GM21529 (cell line): Measurements from ENCODE around the gene TMEM59.
"Not testable (repeated sequence)": the region's sequence is repeated elsewhere in the genome, so short reads cannot be mapped to it uniquely, and the experiment has no call there.

Experiments used
- ATAC-seq: cut with Tn5 transposase; IDR thresholded peaks from one replicate; pipeline ENCODE4 v1.9.1; 2021; ENCODE audit not compliant: unreplicated experiment

Gene TMEM59, protein sequence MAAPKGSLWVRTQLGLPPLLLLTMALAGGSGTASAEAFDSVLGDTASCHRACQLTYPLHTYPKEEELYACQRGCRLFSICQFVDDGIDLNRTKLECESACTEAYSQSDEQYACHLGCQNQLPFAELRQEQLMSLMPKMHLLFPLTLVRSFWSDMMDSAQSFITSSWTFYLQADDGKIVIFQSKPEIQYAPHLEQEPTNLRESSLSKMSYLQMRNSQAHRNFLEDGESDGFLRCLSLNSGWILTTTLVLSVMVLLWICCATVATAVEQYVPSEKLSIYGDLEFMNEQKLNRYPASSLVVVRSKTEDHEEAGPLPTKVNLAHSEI

DNA sequence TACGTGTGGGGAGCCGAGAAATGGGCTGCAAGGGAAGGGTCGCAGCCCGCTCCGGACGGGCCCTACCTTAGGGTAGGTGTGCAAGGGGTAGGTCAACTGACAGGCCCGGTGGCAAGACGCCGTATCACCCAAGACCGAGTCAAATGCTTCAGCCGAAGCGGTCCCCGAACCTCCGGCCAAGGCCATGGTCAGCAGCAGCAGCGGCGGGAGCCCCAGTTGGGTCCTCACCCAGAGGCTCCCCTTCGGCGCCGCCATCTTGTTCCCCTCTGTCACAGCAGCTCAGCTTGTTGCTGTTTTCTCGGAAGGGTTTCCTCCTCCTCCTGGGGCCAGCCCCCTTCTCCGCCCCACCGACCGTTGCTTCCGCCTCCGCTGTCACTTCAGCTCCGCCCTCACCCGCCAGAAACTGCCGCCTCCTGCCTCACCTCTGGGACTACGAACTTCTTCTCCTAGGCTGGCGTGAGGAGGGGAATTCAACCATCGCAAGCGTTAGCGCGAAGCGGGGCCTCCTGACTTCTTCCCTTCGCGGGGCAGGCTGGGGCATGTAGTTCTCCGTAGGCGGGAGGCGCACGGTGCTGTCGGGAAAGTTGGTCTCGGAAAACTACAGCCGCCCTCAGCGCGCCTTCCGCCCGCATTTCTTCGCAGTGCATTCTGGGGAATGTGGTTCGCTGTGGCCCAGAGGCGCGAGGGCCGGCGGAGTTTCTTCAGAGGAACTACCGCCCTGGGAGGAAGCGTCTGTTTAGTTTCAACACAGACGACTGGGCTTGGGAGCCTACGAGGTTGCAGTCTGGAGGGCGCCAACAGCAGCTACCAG is at the start of gene TMEM59, which contains the start of gene TCEANC2:
Gene TMEM59, minus strand, starts transcription at position 271 of the 811 bp plus-strand sequence. Its CDS starts 16 bp downstream, at position 255.
Gene TCEANC2, plus strand, starts transcription at position 675 of the 811 bp plus-strand sequence. CDS start 815 bp downstream, outside the sequence.
- peak; percentile 92 for ATAC-seq

DNA sequence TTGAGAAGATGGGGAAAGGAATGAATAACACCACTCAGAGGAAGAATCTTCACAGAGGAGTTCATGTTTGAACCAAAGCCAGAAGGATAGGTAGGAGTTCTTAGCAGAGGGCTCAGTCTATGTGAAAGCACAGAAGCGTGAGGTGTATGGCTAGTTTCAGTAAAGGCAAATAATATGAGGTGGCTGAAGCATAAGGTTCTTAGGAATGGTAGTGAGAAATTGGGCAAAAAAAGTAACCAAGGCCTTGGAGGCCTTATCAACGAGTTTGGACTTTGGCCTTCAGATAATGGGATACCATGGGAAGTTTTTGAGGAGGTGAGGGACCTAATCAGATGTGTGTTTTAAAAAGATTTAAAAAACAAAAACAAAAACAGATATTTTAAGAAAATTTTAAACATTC is 47.5 kb upstream of the TMEM59 start:
- ATAC-seq = no peak

DNA sequence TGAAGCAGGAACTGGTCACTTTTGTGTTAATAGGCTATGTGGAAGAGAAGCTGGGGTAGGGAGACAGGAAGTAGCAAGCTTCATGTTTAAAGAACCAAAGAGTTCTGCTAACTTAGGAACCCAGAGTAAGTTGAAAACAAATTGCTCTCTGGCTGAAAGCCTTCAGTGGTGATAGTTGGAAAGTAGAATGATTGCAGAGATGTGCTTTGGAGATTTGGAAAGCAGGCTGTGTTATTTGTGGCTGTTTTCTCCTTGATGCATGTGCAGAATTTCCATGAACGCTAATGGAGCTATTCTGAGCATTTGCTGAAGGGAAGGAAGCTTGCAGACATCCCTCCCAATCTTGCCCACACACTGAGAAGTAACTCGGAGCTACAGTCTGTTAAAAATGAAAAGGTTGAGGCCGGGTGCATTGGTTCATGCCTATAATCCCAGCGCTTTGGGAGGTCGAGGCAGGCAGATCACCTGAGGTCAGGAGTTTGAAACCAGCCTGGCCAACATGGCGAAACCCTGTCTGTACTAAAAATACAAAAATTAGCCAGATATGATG is 46.1 kb upstream of the TMEM59 start:
- ATAC-seq = no peak

DNA sequence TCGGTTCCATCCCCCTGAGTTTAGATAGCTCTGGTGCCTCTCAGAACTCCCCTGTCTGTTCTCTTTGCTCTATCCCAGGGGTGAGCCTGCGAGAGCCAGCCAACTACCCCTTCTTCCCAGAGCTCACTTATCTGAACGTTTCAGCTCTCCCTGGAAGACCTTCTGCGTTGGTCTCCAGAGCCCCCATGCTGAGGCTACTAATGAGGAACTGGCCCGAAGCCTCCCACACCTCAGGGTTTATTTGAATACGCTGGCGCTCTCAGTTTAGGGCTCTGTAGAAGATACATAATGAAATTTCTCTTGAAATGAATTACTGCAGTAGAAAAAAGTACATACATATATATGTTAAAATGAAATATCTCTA is 43.9 kb upstream of the TMEM59 start:
- no peak for ATAC-seq

DNA sequence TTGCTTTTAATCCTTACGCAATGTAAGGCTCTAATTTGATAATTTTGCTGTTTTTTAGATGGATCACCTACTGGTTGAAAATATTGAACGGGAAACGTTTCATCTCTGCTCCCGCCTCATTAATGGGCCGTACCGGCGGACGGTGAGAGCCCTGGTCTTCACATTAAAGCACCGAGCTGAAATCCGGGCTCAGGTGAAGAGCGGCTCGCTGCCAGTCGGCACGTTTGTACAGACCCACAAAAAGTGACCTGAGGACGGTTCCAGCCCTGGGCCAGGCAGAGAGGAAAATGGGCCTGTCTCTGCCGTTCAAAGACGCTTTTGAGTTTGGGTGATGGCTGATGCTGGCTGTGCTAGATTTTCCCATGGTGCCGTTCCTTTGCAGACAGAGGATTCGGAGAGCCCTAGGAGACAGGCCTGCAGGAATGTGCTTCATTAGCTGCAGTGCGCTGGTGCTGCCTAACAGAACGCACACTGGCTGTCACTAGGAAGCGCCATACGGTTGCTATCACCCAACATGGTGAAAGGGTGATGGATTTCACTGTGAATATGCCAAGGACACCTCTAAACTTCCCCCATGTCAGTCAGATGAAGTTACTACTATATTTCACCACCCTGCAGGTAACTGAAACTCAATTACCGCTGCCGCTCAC is 43.3 kb upstream of the TMEM59 start:
- ATAC-seq = no peak

DNA sequence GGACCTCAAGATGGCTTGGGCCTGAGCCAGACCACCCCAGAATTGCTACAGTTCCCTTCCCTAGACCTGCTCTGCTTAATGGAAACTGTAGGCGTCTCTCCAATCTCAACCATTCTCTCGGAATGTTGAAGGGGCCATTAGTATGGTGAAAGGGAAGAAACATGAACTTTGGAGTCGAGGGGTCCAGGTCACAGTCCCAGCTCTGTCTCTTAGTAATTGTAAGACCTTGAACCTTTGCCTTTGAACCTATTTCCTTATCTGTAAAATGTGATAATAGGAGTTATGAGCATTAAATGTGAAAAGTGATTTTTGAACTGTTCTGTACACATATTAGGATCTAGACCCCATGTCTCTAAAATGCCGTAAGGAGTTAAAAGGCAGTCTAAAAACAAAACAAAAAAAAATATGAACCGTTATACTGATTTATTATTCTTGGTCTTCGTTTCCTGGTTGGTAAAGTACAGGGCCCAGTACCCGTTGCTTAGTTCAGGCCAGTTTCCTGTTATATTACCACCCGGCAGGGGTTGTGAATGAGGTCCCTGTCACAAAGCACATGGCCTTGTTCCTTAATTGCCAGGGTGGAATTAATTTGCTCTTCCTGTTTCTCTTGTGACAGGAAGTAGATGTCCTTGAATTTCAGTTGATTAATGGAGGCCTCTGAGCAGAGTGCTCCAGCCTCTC is 42.7 kb upstream of the TMEM59 start:
- ATAC-seq = no peak

DNA sequence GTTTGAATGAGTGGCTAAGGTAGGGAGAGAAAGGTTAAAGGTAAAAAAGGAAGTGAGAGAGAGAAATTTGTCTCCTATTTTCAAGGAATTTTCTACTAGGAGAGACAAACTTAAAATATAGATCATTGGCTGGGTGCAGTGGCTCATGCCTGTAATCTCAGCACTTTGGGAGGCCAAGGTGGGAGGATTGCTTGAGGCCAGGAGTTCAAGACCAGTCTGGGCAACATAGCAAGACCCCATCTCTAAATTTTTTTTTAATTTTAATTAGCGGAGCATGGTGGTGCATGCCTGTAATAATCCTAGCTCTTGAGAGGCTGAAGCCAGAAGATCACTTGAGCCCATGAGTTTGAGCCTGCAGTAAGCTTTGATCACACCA is 41.7 kb upstream of the TMEM59 start:
- not testable (repeated sequence) for ATAC-seq

DNA sequence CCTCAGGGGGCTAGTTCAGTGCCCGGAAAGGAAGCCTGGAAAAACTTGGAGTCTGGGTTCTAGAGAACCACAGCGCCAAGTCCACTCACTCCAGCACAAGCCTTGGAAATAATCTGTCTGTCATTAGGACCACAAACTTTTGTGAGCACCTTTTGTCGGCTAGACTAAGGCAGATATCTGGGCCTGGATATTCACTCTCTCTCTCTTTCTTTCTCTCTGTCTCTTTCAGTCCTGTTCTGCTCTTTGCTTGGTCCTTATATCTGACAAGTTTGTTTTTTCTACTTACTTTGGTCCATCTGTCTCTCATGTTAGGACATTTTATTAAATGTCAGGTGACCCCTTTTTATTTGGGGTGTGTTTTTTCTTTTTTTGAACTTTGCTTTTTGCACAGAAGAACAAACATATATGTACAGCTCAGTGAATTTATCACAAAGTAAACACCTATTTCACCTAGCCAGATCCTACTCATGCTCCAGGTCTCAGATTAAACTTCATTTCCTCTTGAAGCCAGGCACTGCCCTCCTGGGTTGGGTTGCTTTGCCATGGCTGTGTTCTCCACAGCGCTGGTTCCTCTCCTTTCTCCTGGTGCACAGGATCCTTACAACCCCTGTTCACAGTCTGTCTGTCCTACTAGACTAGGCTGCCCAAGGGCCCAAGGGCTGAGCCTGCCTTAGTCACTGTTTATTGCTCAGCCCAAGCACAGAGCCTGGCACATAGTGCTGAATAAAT is 41.2 kb upstream of the TMEM59 start:
- no peak for ATAC-seq

DNA sequence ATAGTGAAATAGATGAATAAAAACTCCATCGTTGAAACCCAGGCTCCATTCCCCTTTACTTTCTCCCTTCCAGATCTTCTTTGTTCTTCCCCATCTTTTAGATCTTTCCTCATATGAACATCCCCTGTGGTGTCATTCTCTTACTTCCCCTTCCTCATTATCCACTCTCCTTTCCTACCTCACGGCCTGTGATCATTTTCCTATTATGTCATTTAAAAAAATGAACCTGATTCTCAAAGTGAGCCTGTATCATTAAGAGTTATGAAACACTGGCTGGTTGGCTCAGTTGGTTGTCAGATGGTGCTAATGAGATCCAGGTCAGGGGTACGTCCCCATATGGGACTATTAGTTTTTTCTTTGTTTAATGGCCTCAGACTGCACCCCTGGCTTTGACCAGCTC is 38.7 kb upstream of the TMEM59 start:
- no peak for ATAC-seq

DNA sequence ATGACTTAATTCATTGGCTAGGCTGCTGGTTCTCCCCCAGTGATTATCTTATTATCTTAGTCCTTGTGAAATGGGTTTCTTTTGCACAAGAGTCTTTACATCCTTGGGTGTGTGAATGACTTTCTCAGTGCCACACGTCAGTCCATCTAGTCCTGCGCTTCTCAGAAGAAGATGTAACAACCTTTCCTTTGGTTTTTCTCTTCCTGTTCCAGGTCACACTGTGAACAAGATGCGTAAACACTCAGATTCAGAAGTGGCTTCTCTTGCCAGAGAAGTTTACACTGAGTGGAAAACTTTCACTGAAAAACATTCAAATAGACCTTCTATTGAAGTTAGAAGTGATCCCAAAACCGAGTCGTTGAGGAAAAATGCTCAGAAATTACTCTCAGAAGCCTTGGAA is 35.4 kb upstream of the TMEM59 start:
- ATAC-seq = no peak

DNA sequence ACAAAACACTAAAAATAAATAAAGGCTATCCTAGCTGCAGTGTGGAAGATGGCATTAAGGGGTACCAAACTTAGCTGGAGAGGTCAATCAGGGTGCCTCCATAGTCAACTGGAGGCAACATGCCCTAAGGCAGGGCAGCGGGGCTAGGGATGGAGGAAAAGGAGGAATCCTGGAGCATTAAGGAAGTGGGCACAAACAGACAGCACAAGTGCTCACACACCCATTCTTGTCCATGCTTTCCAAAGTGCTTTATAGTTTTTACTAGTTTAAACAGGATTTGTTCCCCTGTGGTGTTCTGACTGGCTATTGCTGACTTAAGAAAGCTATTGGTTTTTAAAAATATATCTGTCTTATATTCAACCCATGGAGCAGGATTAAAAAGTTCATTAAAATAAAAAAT is 33.8 kb upstream of the TMEM59 start:
- no peak for ATAC-seq

DNA sequence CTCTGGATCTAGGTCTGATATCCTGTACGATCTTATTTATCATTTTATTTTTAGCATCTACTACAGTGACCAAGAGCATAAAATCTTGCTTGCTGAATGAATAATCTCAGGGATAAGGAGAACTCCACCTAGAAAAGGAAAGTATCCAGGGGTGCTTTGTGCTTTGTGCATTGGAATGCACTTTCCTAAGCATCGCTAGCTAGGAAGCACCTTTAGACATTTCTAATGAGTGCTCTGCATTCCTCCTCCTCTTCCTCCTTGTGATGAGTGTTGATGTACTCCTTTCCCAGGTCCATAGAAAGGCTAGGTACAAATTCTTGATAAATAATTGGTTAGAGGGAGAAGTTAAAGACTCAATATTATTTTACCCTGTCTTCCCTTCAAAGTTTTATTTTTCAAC is 31.8 kb upstream of the TMEM59 start:
- no peak for ATAC-seq

DNA sequence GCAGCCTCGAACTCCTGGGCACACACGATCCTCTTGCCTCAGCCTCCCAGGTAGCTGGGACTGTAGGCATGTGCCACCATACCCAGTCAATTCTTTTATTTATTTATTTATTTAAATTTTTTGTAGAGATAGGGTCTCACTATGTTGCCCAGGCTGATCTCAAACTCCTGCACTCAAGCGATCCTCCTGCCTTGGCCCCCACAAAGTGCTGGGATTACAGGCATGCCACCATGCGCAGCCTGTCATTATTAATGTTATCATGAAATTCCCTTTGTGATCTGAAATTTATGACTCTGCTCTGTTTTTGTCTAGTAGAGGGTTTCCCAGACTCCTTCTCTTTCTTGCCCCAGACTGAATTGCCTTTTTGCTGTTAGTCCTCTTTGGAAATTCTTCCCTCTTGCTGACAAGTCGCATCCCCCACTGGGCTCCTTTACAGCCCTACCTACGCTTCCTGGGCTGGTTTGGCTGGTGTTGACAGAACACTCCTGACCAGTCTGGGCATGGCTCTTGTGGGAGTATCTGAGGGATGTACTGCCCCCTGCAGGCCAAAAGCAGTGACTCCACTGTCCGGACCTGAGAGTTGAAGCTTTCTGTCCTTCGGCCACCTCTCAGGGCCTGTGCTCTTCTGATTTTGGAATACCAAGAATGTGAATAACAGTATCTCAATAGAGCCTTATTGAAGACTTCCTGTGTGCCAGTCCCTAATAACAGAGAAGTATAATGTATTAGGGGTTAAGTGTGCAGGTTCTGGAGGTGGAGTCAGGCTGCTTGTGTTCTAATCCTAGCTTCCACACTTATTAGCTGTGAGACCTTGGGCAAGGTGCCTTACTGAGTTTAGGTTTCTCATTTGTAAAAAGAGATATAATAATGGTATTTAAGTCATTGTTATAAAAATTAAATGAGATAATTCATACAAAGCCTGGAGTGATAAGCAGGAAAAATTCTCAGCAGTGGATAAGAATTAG is 28.6 kb upstream of the TMEM59 start:
- peak; percentile 86 for ATAC-seq

DNA sequence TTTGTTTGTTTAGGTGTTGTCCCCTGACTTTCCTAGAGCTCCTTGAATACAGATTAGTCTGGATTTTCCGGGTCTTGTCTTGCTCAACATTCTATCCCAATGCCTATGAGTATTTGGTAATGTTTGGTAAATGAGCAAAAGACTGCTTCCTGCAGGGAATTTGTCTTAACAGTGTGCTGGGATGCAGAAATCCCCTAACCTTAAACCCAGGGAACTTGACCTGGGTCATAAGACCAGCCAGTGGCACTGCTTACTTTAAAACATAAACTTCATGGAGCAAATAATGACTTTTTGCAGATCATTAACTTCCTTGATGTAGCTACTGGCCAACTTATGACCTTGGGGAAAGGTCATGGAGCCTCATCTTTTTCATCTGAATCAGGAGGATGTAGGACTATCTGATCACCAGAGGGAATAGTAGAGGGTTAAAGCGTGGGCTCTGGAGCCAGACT is 27.6 kb upstream of the TMEM59 start:
- ATAC-seq = no peak

DNA sequence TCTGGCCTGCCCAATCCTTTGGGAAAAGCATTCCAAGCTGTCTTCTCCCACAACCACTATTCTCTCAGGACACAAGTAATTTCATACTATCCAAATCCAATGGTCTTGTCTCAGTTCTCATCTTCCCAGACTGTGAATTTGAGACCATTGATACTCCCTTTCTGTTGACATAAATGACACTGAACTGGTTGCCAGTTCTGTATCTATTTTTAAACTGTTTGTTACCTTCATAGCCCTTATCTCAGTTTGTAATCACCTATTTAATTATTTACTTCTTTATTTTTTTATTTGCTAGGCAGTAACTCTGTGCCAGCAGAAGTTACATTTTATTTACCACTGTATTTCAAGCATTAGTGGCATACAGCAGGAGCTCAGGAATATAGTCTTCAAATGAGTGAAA is 24.4 kb upstream of the TMEM59 start:
- ATAC-seq = no peak

DNA sequence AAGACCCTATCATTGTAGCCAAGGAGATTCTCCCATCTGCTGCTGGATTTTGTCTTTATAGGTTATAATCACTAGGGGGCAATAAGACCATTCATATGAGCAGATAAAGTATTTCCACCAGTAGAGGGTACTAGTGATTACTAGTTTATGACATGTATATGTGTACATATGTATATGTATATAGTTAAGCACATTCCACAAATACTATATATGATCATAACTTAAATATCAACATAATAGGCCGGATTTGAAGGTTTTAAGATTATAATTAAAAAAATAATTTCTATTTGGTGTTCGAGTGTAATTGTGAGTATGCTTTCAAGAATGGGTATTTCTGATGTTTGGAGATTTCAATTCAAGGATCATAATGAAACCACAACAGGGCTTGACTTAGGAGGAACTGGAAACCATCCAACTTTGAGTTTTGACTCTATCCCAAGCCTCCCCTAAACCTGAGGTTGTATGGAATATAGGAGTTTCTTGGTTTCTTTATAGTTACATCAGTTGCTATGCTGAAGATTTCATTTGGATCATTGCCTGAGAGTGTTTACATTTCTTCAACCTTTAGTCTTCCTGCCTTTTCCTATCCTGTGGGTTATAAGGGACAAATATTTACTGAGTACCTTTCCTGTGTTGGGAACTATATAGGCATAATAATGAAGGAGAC is 17.3 kb upstream of the TMEM59 start:
- peak; percentile 59 for ATAC-seq

DNA sequence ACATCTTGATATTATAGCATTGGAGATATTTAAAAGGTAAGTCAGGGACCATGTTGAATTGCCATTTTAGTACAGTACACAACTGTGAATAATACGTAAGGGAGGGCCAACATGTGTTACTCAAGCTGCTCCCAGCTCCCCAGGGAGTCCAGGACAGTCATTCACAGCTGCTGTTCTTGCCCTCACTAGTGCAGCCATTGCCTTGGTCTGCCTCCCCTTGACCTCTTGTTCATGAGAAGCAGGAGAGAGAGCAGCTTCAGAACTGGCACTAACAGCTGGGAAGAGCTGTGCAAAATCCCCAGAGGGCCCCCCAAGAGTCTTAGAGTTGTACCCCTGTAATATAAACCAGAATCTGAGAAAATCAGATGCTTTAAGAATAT is 16.8 kb upstream of the TMEM59 start:
- ATAC-seq = no peak

DNA sequence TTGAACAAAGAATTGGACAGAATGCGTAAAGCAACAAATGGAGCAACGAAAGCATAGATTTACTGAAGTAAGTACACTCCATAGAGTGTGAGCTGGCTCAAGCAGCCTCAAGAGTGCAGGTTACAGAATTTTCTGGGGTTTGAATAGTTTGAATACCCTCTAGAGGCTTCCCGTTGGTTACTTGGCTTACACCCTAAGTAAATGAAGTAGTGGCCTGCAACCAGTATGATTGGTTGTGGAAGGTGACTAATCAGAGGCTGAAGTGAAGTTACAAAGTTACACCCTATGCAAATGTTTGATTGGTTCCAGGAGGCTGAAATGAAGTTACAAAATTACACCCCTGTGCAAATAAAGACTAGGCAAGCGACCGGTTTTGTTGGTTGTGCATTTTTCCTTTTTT is 11.3 kb upstream of the TMEM59 start:
- no peak for ATAC-seq

DNA sequence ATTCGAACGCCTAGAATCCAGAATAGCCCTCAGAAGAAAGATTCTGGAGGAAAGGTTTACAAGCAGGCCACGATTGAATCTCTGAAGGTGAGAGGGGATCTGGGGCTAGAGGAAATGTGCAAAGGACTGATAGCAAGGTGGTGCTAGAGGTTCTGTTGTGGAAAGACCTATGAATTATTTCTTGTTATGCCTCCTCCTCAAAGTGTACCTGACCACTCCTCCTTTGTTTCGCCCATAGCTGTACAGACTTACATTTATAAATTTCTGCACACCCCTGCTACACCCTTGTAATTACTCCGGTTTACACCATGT is 1.4 kb upstream of the TMEM59 start:
- no peak for ATAC-seq
